Suprapubic skin (tissue), 4 donors: ENCODE results near the gene MRPL47.

ENCODE experiments used
- POLR2A ChIP-seq, 2 donors: fragments of 450-650 bp; IDR thresholded peaks; one replicate each; pipeline ENCODE4 v1.6.1; 2017; ENCODE audit warnings: antibody characterized with exemption in 2 of 2, mild to moderate bottlenecking in 2 of 2, moderate library complexity in 2 of 2
- POLR2AphosphoS5 ChIP-seq, 3 donors: sonication (generic); formaldehyde crosslinking; IDR thresholded peaks; one replicate each; pipeline ENCODE4 v1.6.1; 2017; ENCODE audit warnings: antibody characterized with exemption in 3 of 3

GRCh38 chr3:179642871-179643270 lies 38.4 kb upstream of the MRPL47 start:
- TF ChIP-seq POLR2A (IDR thresholded peaks at IDR 0.05) (no peak), POLR2AphosphoS5 (IDR thresholded peaks at IDR 0.05) (no peak)
